ENCODE results near the gene MYL2.
A peak's percentile ranks its signal among the peaks of the same experiment; 100 is the strongest.

Gene MYL2

DNA sequence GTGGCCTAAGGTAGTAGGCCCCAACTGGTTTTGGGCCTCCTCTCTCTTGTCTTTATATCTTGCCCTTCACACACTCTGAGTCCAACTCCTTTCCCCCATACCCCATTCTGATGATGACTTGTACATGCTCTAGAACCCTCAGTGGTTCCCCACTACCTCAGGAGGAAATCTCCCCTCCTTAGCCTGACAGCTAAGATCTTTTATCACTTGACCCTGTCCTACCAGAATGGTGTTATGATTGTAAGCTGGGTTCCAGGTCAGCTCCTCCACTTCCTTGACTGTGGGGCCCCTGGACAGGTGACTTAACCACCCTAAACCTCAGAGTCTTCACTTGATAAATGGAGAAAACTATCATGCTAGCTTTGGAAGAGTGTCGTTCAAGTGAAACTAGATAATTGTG lies 9.4 kb upstream of the MYL2 start:
- no peak for DNase-seq

DNA sequence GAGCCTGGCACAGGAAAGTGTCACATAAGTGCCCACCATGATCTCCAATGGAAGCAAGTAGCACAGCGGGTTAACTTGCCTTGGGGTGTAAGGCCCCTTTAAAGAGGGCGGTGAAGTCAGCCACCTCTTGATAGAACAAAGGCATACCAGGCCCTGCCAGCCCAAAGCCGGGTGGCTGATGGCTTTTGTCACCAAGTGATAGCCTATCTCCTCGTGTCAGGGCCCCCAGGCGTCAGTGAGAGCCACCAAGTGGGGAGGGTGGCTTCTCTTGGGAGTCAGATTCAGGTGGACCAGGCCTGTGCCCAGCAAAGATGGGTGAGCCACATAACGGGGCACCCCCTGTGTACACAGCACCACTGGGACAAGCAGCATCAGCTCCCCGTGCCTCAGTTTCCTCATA lies 8.3 kb upstream of the MYL2 start:
- DNase-seq: no peak

DNA sequence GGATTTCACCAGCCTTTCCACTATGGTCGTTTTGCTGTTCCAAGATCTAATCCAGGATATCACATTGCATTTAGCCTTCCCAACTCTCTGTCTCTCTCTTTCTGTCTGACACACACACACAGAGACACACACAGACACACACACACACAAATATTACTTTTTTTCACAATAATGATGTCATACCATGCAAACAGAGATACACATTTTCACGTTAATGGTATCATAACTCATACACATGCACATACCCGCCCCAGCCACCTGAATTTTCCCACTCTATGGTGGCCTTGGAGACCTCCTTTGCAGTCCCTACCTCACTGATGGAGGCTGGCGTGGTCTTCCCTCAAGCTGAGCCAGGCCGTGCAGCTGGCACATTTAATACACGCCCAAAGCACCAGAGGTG lies 7.2 kb upstream of the MYL2 start:
- DNase-seq: no peak

DNA sequence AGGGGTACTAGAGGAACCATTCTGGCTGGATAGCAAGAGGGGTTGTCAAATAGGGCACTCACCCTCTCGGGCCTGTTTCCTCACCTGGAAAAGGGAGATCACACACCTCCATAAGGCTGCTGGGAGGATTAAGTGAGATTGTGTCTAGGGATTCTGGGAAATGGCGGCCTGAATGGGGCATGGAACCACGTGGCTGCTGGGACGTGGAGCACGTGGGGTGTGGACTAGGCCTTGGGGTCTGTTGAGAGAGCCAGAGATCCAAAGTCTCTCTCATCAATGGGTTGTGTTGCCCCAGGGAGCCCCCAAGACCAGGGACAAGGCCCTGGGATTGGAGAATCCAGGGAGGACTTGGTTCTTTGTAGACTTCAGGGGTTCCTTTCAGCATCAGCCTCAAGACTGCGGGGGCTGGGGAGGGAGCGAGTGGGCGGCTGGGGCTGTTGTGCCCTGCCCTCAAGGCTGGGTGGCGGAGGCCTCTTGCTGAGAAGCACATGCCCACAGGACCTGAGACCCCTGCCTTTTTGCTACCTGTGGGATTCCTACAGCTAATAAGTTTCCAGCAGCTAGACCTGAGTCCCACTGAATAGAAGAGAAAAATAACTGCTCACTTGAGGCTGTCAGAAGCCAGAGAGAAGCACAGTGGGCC lies 3.4 kb upstream of the MYL2 start:
- no peak for DNase-seq

DNA sequence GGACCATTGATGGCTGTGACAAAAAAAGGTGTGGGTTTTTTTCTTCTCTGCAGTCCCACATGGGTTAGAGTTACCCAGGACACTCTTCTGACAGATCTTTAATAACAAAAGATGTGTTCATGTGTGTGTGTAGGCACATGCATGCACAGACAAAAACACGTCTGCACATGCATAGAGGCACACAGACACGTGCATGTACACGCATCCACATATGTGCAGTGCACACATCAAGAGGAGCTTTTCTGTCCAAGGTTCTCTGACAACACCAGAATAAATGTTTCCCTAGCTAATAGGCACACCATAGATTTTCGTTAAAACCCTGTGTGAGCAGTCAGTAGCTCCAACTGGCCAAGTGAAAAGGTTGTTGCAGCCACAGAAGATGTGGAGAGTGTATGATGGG lies 2.8 kb upstream of the MYL2 start:
- DNase-seq: no peak

DNA sequence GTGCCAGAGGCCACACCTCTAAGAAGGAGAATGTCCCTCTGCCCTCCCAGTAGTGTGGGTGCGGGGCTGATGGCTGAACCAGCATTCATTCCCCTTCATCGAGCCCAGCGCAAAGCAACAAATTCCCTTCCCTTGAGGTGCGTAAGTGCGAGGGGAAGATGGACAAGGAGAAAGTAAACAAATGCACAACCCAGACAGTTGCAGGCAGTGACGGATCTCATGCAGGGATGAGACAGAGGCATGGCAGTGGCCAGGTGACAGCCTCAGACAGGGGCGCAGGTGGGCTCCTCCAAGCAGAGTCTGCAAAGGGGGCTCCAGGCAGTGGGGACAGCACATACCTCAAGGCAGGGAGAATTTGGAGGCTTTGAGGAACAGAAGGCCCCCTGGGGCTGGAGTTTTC lies 2.3 kb upstream of the MYL2 start:
- no peak for DNase-seq

DNA sequence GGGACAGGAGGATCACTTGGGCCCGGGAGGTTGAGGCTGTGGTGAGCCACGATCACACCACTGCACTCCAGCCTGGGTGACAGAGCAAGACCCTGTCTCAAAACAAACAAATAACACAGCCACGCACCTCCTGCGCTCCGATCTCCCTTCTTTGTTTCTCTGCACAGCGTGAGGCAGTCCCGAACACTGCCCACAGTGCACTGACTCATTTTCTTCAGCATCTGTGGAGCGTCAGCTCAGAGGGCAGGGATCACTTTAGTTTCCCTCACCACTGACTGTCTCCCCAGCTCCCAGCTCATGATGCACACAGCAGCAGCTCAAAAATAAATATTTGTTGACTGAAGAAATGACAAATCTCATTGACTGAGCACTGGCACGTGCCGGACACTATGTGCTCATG lies 883 bp upstream of the MYL2 start:
- DNase-seq: no peak

DNA sequence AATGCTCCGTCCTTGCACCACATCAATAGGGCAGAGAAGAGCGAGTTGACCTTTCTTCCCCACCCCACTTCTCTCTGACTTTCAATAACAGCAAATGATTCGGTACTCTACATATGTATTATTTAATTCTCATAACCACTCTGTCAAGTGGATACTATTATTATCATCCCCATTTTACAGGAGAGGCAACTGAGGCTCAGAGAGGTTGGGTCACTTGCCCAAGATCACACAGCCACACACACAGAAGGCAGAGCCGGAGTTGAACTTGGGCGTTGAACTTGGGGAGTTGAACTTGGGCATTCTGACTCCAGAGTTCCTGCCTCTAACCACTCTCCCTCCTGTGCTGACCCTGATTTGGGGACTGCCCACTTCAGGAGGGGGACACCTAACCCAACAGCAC lies 659 bp downstream of the MYL2 start:
- DNase-seq: no peak

DNA sequence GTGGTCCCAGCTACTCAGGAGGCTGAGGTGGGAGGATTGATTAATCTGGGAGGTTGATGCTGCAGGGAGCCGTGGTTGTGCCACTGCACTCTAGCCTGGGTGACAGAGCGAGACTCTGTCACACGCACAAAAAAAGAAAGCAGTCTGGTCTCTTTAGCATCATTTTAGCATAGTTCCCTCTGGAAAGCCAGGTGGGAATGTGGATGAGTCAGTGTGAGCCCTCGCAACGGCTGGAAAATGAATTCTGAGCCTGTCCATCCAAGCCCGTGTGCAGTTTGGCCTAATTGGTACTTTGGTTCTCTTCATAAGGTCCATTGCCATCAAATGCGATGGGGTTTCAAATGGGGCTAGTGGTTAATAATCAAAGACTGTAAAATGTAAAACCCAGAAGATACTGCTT lies 2.4 kb downstream of the MYL2 start:
- no peak for DNase-seq

DNA sequence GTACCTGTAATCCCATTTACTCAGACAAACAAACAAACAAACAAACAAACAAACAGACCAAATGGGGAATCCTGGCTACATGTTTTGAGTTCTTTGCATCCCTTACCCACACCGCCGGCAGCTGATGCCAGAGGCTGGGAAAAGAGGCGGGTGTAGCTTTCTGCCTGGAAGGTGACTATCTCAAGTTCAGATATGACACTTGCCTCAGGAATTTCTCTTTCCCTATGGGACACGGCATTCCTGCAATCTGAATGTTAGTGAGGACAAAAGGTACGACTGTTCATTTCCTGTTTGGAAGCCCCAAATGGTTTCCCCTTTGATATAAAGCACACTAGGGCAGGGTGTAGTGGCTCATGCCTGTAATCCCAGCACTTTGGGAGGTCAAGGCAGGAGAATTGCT lies 2.9 kb downstream of the MYL2 start:
- DNase-seq: no peak

DNA sequence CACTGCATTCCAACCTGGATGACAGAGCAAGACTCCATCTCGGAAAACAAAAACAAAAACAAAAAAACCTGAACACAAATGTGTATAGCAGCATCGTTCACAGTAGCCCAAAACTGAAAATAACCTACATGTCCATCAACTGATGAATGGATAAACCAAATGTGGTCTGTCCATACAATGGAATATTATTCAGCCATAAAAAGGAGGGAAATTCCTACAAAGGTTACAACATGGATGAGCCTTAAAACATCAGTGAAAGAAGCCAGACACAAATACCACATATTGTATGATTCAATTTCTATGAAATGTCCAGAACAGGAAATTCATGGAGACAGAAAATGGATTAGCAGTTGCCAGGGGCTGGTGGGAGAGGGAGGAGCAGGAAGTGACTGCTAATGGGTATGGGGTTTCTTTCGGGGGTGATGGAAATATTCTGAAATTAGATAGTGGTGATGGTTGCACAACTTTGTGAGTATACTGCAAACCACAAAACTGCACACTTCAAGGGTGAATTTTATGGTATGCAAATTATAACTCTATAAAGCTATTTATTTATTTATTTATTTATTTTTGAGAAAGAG lies 4.0 kb downstream of the MYL2 start:
- DNase-seq: no peak

DNA sequence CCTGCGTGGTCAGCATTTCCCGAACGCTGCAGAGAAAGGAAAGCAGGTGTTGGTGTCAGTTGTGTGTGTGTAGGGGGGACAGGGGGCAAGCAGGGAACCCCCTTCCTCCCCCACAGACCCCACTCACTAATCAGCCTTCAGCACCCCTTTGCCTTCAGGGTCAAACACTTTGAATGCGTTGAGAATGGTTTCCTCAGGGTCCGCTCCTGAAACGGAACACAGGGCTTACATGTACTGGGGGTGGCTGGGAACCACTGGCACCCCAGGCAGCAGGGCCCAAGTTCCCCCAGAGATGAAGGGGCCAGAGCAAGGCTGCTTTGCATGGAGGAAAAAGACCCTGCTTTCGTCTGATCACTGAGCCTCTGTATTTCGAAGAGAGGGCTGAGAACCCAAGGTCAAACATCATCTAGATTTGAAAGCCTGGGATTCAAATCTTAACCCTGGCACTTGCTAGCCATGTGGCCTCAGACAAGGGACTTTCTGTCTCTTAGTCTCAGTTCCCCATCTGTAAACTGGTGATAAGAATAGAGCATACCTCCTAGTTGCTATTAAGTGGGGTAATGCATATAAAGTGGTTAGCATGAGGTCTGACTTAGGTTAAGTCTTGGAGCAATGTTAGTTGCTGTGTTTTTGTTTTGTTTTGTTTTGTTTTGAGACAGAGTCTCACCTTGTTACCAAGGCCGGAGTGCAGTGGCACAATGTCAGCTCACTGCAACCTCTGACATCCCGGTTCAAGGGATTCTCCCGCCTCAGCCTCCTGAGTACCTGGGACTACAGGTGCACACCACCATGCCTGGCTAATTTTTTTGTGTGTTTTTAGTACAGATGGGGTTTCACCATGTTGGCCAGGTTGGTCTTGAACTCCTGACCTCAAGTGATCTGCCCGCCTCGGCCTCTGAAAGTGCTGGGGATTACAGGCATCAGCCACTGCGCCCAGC lies 7.0 kb downstream of the MYL2 start:
- no peak for DNase-seq

DNA sequence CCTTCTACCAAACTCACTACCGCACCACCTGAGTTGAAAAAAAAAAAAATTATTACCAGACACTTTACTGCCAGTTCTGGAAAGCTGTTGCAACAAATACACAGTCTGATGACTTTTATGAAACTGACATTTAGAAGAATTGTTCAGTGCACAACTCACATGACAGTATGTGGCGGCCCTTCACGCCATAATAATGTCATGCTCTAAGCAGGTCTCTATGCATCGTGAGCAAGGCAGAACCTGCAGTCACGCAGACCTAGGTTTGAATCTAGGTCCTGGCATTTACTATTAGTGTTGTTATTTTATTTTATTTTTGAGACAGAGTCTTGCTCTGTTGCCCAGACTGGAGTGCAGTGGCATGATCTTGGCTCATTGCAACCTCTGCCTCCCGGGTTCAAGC lies 8.1 kb downstream of the MYL2 start:
- DNase-seq: no peak

DNA sequence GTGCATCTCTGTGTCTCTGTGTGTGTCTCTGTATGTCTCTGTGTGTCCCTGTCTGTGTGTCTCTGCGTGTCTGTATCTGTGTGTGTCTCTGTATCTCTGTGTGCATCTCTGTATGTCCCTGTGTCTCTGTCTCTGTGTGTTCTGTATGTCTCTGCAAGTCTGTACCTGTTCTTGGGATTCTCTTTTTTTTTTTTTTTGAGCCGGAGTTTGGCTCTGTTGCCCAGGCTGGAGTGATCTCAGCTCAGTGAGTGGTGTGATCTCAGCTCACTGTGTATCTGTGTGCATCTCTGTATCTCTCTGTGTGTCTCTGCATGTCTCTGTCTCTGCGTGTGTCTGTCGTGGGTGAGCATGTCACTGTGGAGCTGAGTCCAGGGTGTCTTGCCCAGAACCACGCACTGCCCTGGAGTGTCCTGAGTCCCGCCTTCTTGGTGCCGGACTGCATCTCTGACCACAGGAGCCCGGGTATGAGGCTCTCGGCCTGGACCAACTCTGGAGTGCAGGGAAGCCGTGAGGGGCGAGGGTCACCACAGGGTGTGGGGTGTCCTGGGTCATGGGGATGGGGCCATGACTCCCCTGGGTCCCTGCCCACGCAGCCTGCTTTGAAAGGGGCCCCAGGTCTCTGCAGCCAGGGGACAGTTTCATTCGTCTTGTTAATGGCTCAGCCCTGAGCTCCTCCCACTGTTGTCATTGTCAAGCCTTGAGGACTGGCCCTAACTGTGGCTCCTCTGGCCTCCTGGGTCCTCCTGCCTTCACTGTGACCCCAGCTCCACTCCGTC lies 11.8 kb downstream of the MYL2 start:
- DNase-seq: no peak

DNA sequence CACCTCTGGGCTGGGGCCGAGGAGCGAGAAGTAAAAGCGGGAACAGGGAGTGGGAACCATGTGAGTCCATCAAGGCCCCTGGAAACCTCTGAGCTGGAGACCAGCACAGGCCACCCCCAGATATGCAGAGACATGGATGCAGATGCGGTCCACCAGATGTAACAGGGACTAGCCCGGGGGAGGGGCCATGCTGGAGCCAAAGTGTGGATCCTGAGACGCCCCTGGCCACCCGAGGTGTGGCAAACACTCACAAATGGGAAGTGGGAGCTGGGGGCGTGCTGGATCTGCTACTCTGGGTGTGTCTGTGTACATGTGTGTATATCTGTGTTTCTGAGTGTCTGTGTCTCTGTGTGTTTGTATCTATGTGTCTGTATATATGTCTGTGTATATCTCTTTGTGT lies 12.8 kb downstream of the MYL2 start:
- no peak for DNase-seq

DNA sequence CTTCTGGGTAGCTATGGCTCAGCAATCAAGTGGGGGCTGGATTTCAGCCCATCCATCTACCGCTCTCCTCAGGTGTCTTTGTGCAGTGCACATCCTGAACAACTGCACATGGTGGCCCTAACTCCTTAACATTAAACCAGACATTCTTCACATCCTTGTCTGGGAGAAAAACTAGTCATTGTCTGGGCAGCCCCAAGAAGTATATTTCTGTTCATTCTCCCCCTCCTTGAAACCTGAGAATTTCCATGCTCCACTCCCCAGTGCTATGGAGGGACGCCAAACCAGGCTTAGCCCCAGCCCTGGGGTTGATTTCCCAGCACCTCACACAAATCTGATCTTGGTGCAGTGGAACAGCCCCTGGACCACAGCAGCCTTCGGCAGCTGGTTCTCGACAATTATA lies 13.4 kb downstream of the MYL2 start:
- DNase-seq: no peak

DNA sequence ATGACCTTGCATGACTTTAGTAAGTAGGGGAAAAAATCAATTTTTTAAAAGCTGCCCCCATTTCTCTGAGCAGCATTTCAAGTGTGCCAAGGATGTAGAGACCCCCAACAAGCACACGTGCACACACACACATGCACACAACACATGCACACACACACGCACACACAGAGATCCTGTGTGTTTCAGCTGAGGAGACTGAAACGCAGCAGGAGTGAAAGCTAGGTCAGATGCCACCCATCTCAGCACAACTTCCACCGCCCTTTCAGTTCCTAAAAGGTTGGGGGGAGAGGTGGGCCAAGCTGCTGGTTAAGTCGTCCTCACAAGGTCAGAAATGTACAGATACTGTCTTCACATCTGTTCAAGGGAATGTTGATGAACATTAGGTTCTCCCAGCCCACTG lies 13.9 kb downstream of the MYL2 start:
- no peak for DNase-seq

DNA sequence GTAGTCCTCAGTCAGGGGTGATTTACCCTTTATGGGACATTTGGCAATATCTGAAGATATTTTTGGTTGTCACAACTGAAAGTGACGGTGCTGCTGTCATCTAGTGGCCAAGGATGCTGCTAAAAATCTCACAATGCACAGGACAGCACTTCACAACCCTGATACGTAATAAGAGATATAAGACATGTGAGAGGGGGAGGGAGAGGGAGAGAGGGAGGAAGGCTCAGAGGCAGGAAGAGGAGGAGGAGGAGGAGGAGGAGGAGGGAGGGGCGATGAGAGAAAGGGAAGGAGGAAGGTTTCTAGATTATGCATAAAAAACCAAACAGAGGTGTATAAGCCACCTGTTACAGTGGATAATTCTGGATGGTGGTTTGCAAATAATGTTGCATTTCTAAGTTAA lies 14.3 kb downstream of the MYL2 start:
- DNase-seq: peak in 1 of 5 experiments; percentile 9

DNA sequence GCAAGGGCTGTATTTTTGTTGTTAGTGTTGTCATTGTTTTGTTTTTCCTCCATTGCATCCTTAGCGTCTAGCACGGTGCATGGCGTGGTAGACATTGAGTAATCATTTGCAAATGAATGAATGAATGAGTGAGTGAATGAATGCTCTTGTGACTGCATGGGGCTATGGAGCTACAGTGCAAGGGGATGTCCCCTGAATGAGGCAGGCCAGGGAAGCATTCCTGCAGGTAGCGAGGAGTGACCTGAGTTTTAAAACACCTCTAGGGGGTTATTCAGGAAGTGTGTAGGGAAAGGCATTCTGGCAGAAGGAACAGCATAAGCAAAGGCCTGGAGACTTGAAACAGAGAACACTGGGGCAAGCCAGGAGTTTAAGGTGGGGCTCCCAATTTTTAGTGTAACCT lies 16.9 kb downstream of the MYL2 start:
- no peak for DNase-seq

DNA sequence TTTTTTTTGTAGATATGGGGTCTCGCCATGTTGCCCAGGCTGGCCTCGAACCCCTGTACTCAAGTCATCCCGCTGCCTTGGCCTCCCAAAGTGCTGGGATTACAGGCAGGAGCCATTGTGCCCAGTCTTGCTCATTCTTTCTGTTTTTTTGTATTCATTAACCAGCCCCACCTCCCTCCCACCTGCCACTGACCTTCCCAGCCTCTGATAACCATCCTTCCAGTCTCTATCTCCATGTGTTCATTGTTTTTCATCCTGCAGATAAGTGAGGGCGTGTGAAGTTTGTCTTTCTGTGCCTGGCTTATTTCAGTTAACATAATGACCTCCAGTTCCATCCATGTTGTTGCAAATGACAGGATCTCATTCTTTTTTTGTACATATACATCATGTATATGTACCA lies 19.0 kb downstream of the MYL2 start:
- DNase-seq: no peak

DNA sequence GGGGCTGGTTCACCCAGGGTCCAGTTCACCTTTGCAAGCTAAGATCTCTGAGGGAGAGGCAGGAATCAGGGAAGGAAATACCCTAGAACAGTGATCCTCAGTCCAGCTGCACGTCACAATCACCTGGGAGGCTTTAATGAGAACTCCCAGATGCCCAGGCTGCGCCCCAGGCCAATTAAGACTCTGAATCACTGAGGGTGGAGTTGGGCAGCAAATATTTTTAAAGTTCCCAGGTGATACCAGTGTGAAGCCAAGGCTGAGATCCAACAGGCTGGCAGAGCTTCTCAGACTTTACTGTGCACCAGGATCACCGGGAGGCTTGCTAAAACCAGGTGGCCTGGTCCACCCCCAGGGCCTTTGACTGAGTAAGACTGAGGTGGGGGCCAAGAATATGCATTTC lies 23.8 kb downstream of the MYL2 start:
- DNase-seq: no peak

DNA sequence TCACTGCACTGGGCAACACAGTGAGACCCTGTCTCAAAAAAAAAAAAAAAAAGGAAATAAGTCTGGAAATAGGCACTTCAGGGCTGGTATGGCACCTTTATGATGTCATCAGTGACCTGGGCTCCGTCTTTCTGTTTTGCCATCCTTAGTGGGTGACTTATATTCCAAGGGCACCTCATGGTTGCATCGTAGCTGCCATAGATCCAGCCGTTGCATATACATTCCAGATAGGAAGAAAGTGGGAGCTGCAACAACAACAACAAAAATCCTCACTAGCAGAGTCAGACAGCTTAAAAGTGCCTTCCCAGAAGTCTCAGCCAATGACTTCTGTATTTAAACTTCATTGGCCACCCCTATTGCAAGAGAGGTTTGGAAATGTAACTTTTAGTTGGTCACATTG lies 26.4 kb downstream of the MYL2 start:
- no peak for DNase-seq

DNA sequence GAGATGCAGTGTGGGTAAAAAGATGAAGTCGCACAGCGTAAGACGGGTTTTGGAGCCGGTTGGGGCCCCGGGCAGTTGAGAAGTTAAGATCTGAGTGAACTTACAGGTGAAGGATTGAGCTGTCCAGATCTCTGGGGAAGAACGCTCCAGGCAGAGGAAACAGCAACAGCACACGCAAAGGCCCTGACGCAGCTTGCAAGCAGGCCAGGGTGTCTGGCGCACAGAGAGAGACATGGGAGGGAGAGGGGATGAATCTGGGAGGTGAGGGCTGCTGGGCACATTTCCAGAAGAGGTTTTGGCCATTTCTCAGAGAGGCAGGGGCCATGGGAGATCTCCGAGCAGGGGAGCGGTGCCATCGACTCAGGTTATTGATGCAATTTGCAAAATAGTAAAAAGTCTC lies 31.0 kb downstream of the MYL2 start:
- DNase-seq: no peak
